IPS-18a (cell line): ENCODE measurements around the gene GCSAM.

Experiments used
- H3K27ac ChIP-seq: one replicate; pipeline ENCODE4 v1.5.1; 2013; ENCODE audit warnings: low read length
- H3K27me3 ChIP-seq: one replicate; pipeline ENCODE4 v1.6.1; 2013; ENCODE audit warnings: mild to moderate bottlenecking, low read length; ENCODE audit not compliant: control insufficient read depth, insufficient read depth
- H3K36me3 ChIP-seq: one replicate; pipeline ENCODE4 v1.6.1; 2013; ENCODE audit warnings: low read depth, low read length; ENCODE audit not compliant: control insufficient read depth
- H3K4me1 ChIP-seq: one replicate; pipeline ENCODE4 v1.6.1; 2013; ENCODE audit warnings: low read depth, low read length; ENCODE audit not compliant: control insufficient read depth
- H3K4me3 ChIP-seq: one replicate; pipeline ENCODE4 v1.5.1; 2013; ENCODE audit warnings: low read length
- H3K9ac ChIP-seq: one replicate; pipeline ENCODE4 v1.6.1; 2013; ENCODE audit warnings: mild to moderate bottlenecking, low read length, moderate library complexity
- H3K9me3 ChIP-seq: one replicate; pipeline ENCODE4 v1.6.1; 2013; ENCODE audit warnings: low read depth, low read length; ENCODE audit not compliant: control insufficient read depth

The GCSAM gene, protein sequence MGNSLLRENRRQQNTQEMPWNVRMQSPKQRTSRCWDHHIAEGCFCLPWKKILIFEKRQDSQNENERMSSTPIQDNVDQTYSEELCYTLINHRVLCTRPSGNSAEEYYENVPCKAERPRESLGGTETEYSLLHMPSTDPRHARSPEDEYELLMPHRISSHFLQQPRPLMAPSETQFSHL

DNA sequence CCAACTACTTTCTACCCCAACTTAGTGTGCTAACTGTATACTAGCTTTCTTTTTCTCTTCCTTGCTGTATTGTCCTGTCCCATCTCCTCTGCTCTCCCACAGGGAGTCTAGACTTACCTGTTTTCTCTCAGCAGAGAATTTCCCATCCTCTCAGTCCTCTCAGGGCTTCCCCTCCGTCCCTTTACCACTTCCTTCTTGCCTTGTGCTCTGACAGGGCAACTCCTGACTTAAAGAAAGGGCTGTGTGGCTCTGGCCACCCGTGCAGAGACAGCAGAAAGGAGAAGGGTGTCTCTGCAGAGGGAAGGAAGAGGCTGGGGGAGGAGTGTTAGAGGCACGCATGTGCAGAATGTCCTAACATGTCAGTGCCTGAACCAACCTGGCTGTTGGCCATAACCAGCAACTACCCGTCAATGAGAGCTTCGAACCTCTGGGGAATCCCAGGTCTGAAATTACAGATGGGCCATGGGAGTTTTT, at the start of gene GCSAM:
Gene GCSAM, minus strand, starts transcription at position 274 of the 474 bp plus-strand sequence. Its CDS starts 128 bp downstream, at position 146.
- H3K27me3 ChIP-seq = no peaks in the 10 kb centered on the region
- no peak within 1 kb of the TSS for H3K27ac ChIP-seq
- no peak within 1 kb of the TSS for H3K9ac ChIP-seq
- no peaks in the 10 kb centered on the region for H3K9me3 ChIP-seq
- H3K36me3 ChIP-seq = no peaks in the 10 kb centered on the region
- H3K4me3 ChIP-seq = no peak within 1 kb of the TSS
- H3K4me1 ChIP-seq = peaks cover 33% of the 10 kb centered on the region

DNA sequence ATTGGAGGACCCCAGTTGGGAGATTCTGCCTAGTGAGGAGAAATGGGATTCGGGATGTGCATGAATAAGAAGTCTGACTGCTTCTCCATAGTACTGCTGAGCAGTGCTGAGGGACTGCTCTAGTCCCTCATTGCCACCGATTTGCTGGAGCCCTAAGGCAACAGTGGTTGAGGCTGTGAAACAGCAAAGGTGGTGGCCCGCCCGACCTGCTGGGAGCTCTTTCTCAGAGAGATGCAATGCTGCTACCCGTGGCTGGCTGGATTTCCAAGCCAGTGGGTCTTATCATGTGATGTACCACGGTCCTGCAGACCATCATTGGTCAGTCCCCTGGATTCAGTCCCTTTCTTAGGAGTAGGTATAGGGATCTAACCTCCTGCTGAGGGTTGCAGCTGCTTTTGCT, 42.6 kb upstream of the GCSAM start:
- Histone ChIP-seq H3K4me3 (no peak overlapping the region), H3K27ac (no peak overlapping the region), H3K27me3 (no peaks in the 10 kb centered on the region), H3K36me3 (no peaks in the 10 kb centered on the region), H3K9ac (no peak overlapping the region), H3K4me1 (no peaks in the 10 kb centered on the region), H3K9me3 (no peaks in the 10 kb centered on the region)

DNA sequence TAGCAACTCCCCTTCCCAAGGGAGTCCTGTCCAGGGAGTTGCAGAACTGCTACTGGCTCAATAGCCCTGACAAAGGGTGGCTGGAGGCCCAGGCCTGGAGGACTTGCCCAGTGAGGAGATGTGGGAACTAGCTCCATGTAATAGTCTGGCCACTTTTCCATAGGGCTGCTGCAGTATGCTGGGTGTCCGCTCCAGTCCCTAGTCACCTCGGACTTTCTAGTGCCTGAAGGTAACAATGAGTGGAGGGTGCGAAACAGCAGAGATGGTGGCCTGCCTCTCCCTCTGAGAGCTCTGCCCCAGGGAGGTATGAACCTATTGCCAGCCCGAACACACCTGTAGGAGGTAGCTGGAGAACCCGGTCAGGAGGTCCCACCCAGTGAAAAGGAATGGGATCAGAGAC, 42.0 kb upstream of the GCSAM start:
- Histone ChIP-seq H3K27ac (no peak overlapping the region), H3K36me3 (no peaks in the 10 kb centered on the region), H3K9ac (no peak overlapping the region), H3K27me3 (no peaks in the 10 kb centered on the region), H3K4me1 (no peaks in the 10 kb centered on the region), H3K9me3 (no peaks in the 10 kb centered on the region), H3K4me3 (no peak overlapping the region)

DNA sequence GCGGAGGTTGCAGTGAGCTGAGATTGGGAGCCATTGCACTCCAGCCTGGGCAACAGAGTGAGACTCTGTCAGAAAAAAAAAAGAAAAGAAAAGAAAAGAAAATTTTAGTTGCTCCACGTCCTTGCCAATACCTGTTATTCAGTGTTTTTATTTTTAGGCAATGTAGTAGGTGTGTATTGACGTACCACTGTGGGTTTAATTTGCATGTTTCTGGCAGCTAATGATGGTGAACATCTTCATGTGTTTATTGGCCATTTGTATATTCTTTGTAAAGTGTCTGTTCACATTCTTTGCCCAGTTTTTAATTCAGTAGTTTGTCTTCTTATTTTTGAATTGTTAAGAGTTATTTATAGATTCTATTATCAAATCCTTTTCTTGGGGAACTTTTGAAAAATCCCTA, 38.1 kb upstream of the GCSAM start:
- H3K9me3 ChIP-seq = no peaks in the 10 kb centered on the region
- H3K27ac ChIP-seq = no peak overlapping the region
- H3K36me3 ChIP-seq = no peaks in the 10 kb centered on the region
- no peaks in the 10 kb centered on the region for H3K27me3 ChIP-seq
- H3K4me3 ChIP-seq = no peak overlapping the region
- peaks cover 4% of the 10 kb centered on the region for H3K4me1 ChIP-seq
- H3K9ac ChIP-seq = no peak overlapping the region

DNA sequence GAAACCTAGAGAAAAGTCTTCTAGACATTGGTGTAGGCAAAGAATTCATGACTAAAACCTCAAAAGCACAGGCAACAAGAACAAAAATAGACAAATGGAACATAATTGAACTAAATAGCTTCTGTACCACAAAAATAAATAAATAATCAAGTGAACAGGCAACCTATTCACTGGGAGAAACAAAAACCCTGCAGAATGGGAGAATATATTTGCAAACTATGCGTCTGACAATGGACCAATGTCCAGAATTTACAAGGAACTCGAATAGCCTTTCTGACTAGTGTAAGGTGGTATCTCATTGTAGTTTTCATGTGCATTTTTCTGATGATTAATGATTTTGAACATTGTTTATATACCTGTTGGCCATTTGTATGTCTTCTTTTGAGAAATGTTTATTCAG, 37.0 kb upstream of the GCSAM start:
- Histone ChIP-seq H3K4me1 (peaks cover 4% of the 10 kb centered on the region), H3K9me3 (no peaks in the 10 kb centered on the region), H3K27me3 (no peaks in the 10 kb centered on the region)

DNA sequence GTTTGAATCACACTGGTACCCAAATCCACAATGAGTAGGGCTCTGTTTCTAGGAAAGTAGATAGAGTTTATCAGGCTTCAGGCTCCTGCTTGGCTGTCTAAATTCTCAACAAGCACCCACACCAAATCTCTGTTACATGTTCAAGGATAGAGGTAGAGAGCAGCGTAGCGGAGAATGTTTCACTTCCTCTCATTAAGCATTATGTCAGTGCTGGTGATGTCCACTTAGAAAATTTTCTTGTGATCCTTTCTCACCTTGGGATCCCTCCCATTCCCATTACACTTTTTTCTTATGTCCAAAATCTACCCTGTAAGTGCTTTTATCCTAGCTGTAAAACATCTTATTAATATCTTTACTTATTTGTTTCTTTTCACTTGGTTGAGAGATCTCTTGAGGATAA, 34.7 kb upstream of the GCSAM start:
- Histone ChIP-seq H3K9me3 (no peaks in the 10 kb centered on the region), H3K9ac (no peak overlapping the region), H3K27ac (no peak overlapping the region), H3K36me3 (no peaks in the 10 kb centered on the region), H3K4me1 (peaks cover 4% of the 10 kb centered on the region), H3K27me3 (no peaks in the 10 kb centered on the region), H3K4me3 (no peak overlapping the region)

More for the DNA sequence above, 37.0 kb upstream of the GCSAM start:
- Histone ChIP-seq H3K4me3 (no peak overlapping the region), H3K36me3 (no peaks in the 10 kb centered on the region), H3K9ac (no peak overlapping the region), H3K27ac (no peak overlapping the region)

DNA sequence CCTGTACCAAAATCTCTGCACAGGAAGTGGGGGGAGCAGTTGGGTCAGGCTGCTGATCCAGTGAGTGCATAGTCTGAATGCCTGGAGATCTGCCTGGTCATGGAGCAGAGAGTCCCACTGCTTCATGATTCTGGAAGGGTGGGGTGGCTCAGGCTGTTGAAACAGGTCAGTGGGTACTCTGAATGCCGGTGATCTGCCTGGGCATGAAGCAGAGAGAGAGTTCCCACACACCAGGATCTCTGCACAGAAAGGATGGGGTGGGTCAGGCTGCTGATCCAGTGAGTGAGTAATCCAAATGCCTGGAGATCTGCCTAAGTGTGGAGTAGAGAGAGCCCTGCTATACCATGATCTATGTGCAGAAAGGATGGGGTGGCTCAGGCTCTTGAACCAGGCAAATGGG, 16.1 kb upstream of the GCSAM start:
- H3K9me3 ChIP-seq = no peaks in the 10 kb centered on the region
- no peak overlapping the region for H3K4me3 ChIP-seq
- no peaks in the 10 kb centered on the region for H3K36me3 ChIP-seq
- no peaks in the 10 kb centered on the region for H3K27me3 ChIP-seq
- H3K9ac ChIP-seq = no peak overlapping the region
- no peak overlapping the region for H3K27ac ChIP-seq
- H3K4me1 ChIP-seq = no peaks in the 10 kb centered on the region

DNA sequence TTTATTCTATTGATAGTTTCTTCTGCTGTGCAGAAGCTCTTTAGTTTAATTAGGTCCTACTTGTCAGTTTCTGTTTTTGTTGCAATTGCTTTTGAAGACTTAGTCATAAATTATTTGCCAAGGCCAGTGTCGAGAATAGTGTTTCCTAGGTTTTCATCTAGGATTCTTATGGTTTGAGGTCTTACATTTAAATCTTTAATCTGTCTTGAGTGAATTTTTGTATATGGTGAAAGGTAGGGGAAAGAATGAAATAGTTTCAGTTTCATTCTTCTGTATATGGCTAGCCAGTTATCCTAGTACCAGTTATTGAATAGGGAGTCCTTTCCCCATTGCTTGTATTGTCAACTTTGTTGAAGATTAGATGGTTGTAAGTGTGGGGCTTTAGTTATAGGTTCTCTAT, 10.6 kb upstream of the GCSAM start:
- Histone ChIP-seq H3K27me3 (no peaks in the 10 kb centered on the region), H3K9ac (no peak overlapping the region), H3K4me3 (no peak overlapping the region), H3K4me1 (no peaks in the 10 kb centered on the region), H3K36me3 (no peaks in the 10 kb centered on the region), H3K9me3 (no peaks in the 10 kb centered on the region), H3K27ac (no peak overlapping the region)

DNA sequence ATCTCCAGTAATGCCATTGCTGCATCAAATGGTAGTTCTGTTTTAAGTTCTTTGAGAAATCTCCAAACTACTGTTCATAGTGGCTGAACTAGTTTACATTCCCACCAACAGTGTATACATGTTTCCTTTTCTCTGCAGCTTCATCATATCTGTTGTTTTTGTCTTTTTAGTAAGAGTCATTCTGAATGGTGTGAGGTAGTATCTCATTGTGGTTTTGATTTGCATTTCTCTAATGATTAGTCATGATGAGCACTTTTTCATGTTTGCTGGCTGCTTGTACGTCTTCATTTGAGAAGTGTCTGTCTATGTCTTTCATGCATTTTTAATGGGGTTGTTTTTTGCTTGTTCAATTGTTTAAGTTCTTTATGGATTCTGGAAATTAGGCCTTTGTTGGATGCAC, 10.2 kb upstream of the GCSAM start:
- peaks cover 4% of the 10 kb centered on the region for H3K4me1 ChIP-seq

DNA sequence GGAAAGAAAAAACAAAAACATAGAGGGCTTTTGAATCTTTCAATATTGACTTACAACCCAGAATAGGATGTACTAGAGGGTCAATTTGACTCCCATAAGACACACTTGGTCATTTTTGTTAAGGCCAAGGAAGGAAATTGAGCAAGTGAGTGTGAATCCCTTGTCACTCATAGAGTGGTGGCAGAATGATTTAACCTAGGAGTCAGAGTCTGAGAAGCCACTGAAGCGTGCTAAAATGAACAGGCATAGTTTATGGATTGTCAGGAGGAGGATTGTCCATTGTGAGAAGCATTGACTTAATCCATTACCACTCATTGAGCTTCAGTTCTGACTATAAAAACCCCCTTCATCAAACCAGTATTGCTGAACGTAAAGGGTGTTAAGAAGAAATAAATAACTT, 8.2 kb upstream of the GCSAM start:
- H3K4me3 ChIP-seq = no peak overlapping the region
- no peak overlapping the region for H3K27ac ChIP-seq
- H3K9ac ChIP-seq = no peak overlapping the region
- peaks cover 24% of the 10 kb centered on the region for H3K4me1 ChIP-seq
- no peaks in the 10 kb centered on the region for H3K36me3 ChIP-seq
- no peaks in the 10 kb centered on the region for H3K9me3 ChIP-seq
- H3K27me3 ChIP-seq = no peaks in the 10 kb centered on the region

More for the DNA sequence above, 10.2 kb upstream of the GCSAM start:
- Histone ChIP-seq H3K36me3 (no peaks in the 10 kb centered on the region), H3K27me3 (no peaks in the 10 kb centered on the region), H3K4me3 (no peak overlapping the region), H3K9ac (no peak overlapping the region), H3K9me3 (no peaks in the 10 kb centered on the region), H3K27ac (no peak overlapping the region)

DNA sequence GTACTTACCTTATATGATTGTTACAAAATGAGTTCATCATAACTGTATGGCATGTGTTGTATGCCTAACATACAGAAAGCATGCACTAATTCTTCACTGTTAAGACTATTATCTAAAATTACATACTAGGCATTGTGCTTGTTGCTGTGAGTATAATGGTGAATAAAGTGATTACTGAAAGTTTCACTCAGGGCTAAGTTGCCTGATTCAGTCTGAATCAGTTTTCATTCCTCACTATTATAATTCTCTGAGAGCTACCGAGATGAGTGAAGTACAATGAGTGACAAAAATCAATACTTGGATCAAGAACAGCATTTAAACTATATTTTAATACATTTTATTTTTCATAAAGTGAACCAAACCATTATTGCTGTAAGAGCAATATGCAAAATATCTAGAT, 7.5 kb upstream of the GCSAM start:
- Histone ChIP-seq H3K36me3 (no peaks in the 10 kb centered on the region), H3K4me1 (peaks cover 30% of the 10 kb centered on the region), H3K4me3 (no peak overlapping the region), H3K27me3 (no peaks in the 10 kb centered on the region), H3K27ac (no peak overlapping the region), H3K9me3 (no peaks in the 10 kb centered on the region), H3K9ac (no peak overlapping the region)

DNA sequence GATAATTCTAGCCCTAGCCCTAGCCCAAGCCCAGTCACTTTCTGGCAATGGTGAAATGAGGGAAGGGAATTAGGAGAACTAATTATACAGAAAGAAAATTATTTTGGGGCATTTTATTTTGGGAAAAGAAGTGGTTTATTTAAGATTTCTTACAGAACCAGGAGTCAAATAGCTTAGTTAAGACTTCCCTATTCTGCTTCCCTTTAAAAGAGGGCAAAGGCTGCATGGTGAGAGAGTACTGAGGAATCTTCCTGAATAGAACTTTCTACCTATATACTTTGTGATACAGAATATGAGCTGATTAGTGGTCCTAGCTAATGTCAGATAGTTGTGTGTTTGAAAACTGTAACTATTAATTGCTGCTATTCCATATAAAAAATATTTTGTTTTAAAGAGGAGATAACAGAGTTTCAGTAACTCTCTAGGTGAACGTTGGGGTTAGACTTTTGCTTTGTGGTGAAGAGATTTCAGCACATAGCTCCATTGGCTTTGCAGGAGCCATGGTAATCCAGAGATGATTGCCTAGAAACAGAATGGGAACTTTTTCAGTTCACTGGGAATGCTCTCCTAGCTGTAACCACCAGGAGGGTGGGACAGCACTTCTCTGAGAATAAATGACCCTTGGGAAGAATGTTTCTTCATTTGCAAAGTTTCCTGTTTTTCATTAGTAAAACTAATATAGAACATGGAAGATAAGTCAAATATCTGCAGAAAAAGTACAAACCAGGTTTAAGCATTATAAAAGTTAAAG, 5.3 kb upstream of the GCSAM start:
- Histone ChIP-seq H3K27ac (no peak overlapping the region), H3K36me3 (no peaks in the 10 kb centered on the region), H3K9me3 (no peaks in the 10 kb centered on the region), H3K4me3 (no peak overlapping the region), H3K4me1 (peaks cover 30% of the 10 kb centered on the region), H3K27me3 (no peaks in the 10 kb centered on the region), H3K9ac (no peak overlapping the region)
